GM13977 (cell line): ENCODE measurements around the gene NHS.

Source experiments
- DNase-seq: peaks from one replicate; pipeline ENCODE4 v3.0.0; 2012; ENCODE audit warnings: low spot score
- in situ Hi-C: fragments of 300-500 bp; cut with MboI; formaldehyde crosslinking; loops from one replicate; pipeline ENCODE4 v1.12.0; 2022; ENCODE audit warnings: low sequenced_read_pairs, low pct_unique_long_range_greater_than_20kb, mixed read lengths, inconsistent platforms; ENCODE audit not compliant: unreplicated experiment
- TF ChIP-seq, protein P1 (sequence below): IDR thresholded peaks from 2 replicates; pipeline ENCODE4 v1.5.1; 2012; ENCODE audit warnings: mild to moderate bottlenecking, control low read depth; ENCODE audit not compliant: insufficient read depth; ENCODE audit errors: extremely low read depth, missing control alignments

NHS gene

DNA sequence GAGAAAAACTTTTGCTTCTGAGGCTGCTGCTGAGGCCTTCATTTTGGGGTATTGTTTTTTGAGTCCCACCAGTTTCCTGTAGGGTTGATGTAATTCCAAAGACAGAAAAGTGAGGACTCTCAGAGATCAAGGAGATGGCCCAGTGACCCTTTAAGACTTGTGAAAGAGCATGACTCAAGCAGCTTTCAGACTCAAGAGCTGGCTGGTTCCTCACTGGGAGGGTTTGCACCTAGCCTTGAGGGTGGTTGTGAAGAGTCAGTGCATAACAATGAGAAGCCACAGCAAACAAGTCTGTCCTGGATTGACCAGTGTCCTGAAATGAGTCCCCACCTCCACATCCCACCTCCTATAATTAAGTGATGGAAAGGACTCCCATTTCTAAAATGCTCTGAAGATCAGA, 89.2 kb downstream of the NHS start:
- TF ChIP-seq, protein P1, sequence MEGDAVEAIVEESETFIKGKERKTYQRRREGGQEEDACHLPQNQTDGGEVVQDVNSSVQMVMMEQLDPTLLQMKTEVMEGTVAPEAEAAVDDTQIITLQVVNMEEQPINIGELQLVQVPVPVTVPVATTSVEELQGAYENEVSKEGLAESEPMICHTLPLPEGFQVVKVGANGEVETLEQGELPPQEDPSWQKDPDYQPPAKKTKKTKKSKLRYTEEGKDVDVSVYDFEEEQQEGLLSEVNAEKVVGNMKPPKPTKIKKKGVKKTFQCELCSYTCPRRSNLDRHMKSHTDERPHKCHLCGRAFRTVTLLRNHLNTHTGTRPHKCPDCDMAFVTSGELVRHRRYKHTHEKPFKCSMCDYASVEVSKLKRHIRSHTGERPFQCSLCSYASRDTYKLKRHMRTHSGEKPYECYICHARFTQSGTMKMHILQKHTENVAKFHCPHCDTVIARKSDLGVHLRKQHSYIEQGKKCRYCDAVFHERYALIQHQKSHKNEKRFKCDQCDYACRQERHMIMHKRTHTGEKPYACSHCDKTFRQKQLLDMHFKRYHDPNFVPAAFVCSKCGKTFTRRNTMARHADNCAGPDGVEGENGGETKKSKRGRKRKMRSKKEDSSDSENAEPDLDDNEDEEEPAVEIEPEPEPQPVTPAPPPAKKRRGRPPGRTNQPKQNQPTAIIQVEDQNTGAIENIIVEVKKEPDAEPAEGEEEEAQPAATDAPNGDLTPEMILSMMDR = no peak
- no peak for DNase-seq
- in situ Hi-C loops = no loop called here

DNA sequence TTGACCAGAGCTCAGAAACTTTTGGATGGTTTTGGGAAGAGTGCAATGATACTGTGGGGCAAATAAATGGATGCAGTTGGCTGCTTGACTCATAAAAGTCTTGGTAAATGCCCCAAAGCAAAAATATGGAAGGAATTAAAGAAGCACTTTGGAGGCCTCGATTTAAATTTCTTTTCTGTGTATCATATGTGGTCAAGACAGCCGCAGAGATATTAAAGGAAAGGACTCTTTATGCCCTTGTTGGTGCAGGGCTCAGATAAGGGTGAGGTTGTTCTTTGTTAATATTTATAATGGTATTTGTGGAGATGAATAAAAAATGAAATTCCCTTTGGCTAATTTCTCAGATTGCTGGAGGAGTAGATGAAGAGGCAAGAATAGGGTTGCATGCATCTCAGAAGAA, 90.2 kb downstream of the NHS start:
- TF ChIP-seq, protein P1 = no peak
- DNase-seq = no peak
- in situ Hi-C loops = no loop called here

DNA sequence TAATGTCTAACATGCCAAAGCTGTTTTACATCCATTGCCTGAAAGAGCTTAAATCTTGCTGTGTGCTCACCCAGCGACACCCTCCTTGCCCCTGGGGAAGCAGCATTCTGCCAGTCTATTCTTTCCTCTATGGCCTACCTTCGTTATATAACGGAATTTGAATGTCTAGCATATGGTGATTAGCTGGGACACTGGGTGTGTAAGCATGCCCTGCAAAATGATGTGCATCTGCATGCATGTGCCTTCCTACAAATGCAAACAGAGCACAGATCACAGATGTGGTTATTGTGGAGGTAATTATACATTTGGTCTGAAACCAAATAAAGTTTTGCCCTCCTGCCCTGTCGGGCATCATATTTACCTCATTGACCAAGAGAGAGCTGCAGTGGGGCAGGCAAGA, 90.8 kb downstream of the NHS start:
- in situ Hi-C loops = no loop called here
- DNase-seq = no peak
- TF ChIP-seq, protein P1 = no peak

DNA sequence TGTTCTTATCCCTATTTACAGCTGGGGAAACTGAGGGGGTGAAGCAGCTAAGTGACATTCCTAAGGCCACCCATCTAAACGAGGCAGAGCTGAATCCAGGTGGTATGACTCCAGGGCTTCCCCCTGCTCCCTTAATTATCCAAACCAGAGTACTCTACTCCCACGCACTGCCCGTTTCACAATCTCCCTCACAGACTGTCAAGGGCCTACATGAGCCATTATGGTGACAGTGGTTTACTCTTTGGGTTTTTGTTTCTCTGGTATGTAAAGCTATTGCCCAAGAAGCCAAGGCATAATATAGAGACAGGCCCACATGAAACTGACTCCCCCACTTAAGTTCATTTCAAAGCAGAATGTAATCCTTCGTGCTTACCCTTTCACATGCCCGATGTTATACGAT, 95.1 kb downstream of the NHS start:
- TF ChIP-seq, protein P1 = no peak
- DNase-seq = no peak

GRCh38 chrX:17471121-17471520, 96.1 kb downstream of the NHS start:
- no peak for DNase-seq
- TF ChIP-seq, protein P1 = no peak
- in situ Hi-C loops = no loop called here

More for the DNA sequence above, 95.1 kb downstream of the NHS start:
- in situ Hi-C loops = no loop called here

DNA sequence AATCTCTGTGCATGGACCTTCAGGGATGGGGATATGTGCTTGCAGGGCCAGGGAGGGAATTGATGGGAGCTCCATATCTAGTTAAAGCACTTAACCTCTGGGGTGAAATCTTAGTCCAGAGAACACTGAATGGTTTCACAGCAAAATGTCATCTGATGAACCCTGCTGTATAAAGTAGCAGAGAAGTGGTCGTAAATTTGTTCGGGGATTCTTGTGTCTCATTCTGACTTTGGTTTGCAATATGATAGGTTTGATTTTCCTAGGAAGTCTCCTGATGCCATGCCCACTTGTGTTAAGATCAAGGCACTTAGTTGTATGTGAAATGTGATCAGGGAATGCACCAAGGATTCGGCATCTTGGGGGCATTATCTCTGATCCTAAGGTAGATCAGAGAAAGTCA, 96.9 kb downstream of the NHS start:
- TF ChIP-seq, protein P1 = no peak
- DNase-seq = no peak
- in situ Hi-C loops = no loop called here

DNA sequence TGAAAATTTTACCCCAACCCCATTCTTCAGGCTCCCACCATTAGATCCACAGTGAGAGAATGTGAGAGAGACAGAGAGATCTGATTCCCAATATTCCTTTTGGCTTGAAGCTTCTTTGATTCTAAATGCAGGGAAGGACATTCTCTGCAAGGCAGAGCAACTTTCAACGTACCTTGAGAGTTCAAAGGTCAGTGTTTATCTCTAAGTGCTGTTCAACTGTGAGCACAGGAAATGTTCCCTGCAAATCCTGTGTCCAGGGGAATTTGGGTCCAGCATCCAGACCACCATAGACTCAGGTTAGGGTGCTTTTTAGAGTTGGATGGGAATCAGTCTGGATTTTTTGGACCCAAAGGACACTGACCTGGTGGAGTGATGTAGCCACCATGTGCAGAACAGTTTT, 97.4 kb downstream of the NHS start:
- in situ Hi-C loops = no loop called here
- DNase-seq = no peak
- TF ChIP-seq, protein P1 = no peak
